PC-3 (cell line): ENCODE results near the gene TM4SF5.

Source experiments
- EZH2 ChIP-seq: fragments of 300-600 bp; sonication (generic); IDR thresholded peaks from one replicate; pipeline ENCODE4 v1.6.1; 2017; ENCODE audit warnings: antibody characterized with exemption, mild to moderate bottlenecking, low read length; ENCODE audit not compliant: unreplicated experiment
- EZH2phosphoT487 ChIP-seq: fragments of 300-600 bp; sonication (generic); IDR thresholded peaks from 2 replicates; pipeline ENCODE4 v1.6.1; 2018; ENCODE audit warnings: mild to moderate bottlenecking, antibody characterized with exemption, low read length, borderline replicate concordance
- TF ChIP-seq, protein P1 (sequence below): fragments of 300-600 bp; sonication (generic); conservative IDR thresholded peaks from 2 replicates; pipeline ENCODE4 v1.5.1; 2017; ENCODE audit warnings: antibody characterized with exemption, low read depth, mild to moderate bottlenecking, low read length

GRCh38 chr17:4740025-4740351, 31.7 kb upstream of the TM4SF5 start:
- TF ChIP-seq, protein P1, sequence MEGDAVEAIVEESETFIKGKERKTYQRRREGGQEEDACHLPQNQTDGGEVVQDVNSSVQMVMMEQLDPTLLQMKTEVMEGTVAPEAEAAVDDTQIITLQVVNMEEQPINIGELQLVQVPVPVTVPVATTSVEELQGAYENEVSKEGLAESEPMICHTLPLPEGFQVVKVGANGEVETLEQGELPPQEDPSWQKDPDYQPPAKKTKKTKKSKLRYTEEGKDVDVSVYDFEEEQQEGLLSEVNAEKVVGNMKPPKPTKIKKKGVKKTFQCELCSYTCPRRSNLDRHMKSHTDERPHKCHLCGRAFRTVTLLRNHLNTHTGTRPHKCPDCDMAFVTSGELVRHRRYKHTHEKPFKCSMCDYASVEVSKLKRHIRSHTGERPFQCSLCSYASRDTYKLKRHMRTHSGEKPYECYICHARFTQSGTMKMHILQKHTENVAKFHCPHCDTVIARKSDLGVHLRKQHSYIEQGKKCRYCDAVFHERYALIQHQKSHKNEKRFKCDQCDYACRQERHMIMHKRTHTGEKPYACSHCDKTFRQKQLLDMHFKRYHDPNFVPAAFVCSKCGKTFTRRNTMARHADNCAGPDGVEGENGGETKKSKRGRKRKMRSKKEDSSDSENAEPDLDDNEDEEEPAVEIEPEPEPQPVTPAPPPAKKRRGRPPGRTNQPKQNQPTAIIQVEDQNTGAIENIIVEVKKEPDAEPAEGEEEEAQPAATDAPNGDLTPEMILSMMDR = no peak
- TF ChIP-seq EZH2 (no peak), EZH2phosphoT487 (no peak)
